ENCODE measurements around the gene LRRC18. TPM values are rescaled to one million over a fixed set of nuclear protein-coding genes. Genes with fewer than 3 reads are reported as not detected.

Gene LRRC18
- total and polyA plus RNA-seq, 2 donors (not counting 3 experiments of a cell fraction or from before 2014, with no cell fraction given) = not detected

DNA sequence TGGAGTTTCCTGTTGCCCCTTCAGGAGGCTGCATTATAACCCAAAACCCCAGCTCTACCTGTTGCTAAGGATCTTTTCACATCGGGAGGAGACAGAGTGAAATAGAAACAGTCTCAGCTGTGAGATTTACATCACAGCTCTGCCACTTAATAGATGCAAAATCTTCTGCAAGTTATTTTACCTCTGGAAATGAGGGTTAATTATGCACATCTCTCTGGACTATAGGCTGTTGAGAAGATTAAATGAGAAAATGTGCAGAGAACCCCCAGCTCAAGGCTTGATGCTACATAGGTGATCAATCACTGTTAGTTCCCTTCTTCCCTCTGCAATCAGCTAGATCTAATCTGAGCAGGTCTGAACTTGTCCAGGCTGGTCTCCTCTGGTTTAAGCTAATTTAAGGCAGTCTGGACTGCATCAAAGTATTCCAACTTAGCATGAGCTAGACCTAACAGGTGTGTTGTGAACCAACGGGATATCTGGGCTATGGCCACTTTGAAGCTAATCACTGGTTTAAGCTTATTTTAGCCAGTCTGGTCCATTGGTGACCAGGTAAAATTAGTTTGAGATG is 8.9 kb upstream of the LRRC18 start:
- Histone ChIP-seq H3K9me3 (replicated peaks; ENCODE audit: control insufficient read depth, insufficient read depth, low read length) (no peaks in the 10 kb centered on the region), H3K9me1 (replicated peaks; ENCODE audit: control insufficient read depth, extremely low read depth, insufficient read depth, low read length) (no peaks in the 10 kb centered on the region), H3K36me3 (ENCODE audit: control insufficient read depth in 2 of 2, extremely low read depth in 1 of 2, insufficient read depth in 2 of 2, low read length in 2 of 2) (no peaks in the 10 kb centered on the region), H3K79me2 (ENCODE audit: control insufficient read depth, insufficient read depth, low read length) (no peaks in the 10 kb centered on the region), H4K20me1 (replicated peaks; ENCODE audit: control insufficient read depth, extremely low read depth, insufficient read depth, low read length) (no peaks in the 10 kb centered on the region), H3K4me2 (ENCODE audit: insufficient read depth, low read length) (no peak overlapping the region), H3K27ac (ENCODE audit: insufficient read depth, low read depth, low read length) (no peak overlapping the region), H3K27me3 (ENCODE audit: control insufficient read depth in 2 of 2, insufficient read depth in 2 of 2, low read length in 2 of 2) (no peaks in the 10 kb centered on the region), H2AFZ (ENCODE audit: low read depth, low read length) (no peak overlapping the region), H3K4me3 (replicated peaks in 1 of 3; ENCODE audit: insufficient read depth in 1 of 3, low read depth in 1 of 3, low read length in 3 of 3) (no peak overlapping the region), H3K4me1 (ENCODE audit: control insufficient read depth, extremely low read depth, insufficient read depth, low read length) (peaks cover 32% of the 10 kb centered on the region), H3K9ac (replicated peaks; ENCODE audit: extremely low read depth, insufficient read depth, low read length) (no peak overlapping the region)
- BruUV-seq (replicated peaks) = no TSS peak
- CTCF ChIA-PET = no interaction called here
- no peak for TF ChIP-seq EZH2 (IDR thresholded peaks at IDR 0.05; ENCODE audit: borderline replicate concordance, low read depth, low read length, severe bottlenecking)
- TF ChIP-seq, protein P1, sequence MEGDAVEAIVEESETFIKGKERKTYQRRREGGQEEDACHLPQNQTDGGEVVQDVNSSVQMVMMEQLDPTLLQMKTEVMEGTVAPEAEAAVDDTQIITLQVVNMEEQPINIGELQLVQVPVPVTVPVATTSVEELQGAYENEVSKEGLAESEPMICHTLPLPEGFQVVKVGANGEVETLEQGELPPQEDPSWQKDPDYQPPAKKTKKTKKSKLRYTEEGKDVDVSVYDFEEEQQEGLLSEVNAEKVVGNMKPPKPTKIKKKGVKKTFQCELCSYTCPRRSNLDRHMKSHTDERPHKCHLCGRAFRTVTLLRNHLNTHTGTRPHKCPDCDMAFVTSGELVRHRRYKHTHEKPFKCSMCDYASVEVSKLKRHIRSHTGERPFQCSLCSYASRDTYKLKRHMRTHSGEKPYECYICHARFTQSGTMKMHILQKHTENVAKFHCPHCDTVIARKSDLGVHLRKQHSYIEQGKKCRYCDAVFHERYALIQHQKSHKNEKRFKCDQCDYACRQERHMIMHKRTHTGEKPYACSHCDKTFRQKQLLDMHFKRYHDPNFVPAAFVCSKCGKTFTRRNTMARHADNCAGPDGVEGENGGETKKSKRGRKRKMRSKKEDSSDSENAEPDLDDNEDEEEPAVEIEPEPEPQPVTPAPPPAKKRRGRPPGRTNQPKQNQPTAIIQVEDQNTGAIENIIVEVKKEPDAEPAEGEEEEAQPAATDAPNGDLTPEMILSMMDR (IDR thresholded peaks at IDR 0.05; ENCODE audit: extremely low read depth in 1 of 2, insufficient read depth in 1 of 2, low read depth in 1 of 2, low read length in 2 of 2) = no peak
- no peak for TF ChIP-seq GATA2 (IDR thresholded peaks at IDR 0.05; ENCODE audit: insufficient read depth, insufficient read length, low read depth, low read length)
- TF ChIP-seq MYC (IDR thresholded peaks at IDR 0.05; ENCODE audit: low read depth, low read length) = no peak
- no peak for TF ChIP-seq POLR2AphosphoS5 (IDR thresholded peaks at IDR 0.05; ENCODE audit: insufficient read depth, low read depth, low read length)
- TF ChIP-seq JUN (IDR thresholded peaks at IDR 0.05; ENCODE audit: borderline replicate concordance, insufficient read depth, insufficient read length, low read depth) = no peak
- no peak for TF ChIP-seq FOS (IDR thresholded peaks at IDR 0.05; ENCODE audit: borderline replicate concordance, insufficient read depth, low read length)
- no peak for TF ChIP-seq MAX (IDR thresholded peaks at IDR 0.05; ENCODE audit: insufficient read depth, insufficient read length)
- no peak for TF ChIP-seq POLR2A (IDR thresholded peaks at IDR 0.05; ENCODE audit: low read depth, low read length)
- POLR2A ChIA-PET = no interaction called here
- dilution Hi-C loops (cut with MboI; ENCODE audit: extremely low pct_ligation_motif_present, low sequenced_read_pairs) = no loop called here
- FAIRE-seq = no peak
- no peak for DNase-seq (ENCODE audit: low read depth, low spot score)
- intact Hi-C loops (cut with micrococcal nuclease) = loop anchor here (5.0 to 10.0 kb wide), 3 partner anchors 244 to 584 kb away; partner anchors contain the start of gene ARHGAP22
